AG08395 (cell line): ENCODE measurements around the gene DNAJA3.

Experiments
- DNase-seq: peaks from one replicate; pipeline ENCODE4 v3.0.0; 2012; ENCODE audit warnings: mixed read lengths, low spot score

Gene DNAJA3

GRCh38 chr16:4474192-4474961 is 48.7 kb downstream of the DNAJA3 start, which contains the start of gene NMRAL1:
NMRAL1 (minus strand) TSS chr16:4474625; CDS start chr16:4474132, 493 bp downstream.
- DNase-seq, result peak; percentile 79

GRCh38 chr16:4475880-4476788 is 50.5 kb downstream of the DNAJA3 start, which contains the start of gene HMOX2:
HMOX2 (plus strand) TSS chr16:4476398; CDS start chr16:4505525, 29,127 bp downstream.
- peak; percentile 97 for DNase-seq

- peak; percentile 31 for DNase-seq
Observed at GRCh38 chr16:4477966-4478365, 52.3 kb downstream of the DNAJA3 start.

GRCh38 chr16:4481526-4481925 is 55.9 kb downstream of the DNAJA3 start:
- DNase-seq, result no peak

GRCh38 chr16:4481963-4482362 is 56.3 kb downstream of the DNAJA3 start:
- no peak for DNase-seq

GRCh38 chr16:4486126-4486893 is 60.6 kb downstream of the DNAJA3 start:
- no peak for DNase-seq

- DNase-seq, result peak; percentile 55
Observed at GRCh38 chr16:4487955-4488498, 62.4 kb downstream of the DNAJA3 start.

- DNase-seq, result no peak
Observed at GRCh38 chr16:4488499-4488967, 62.9 kb downstream of the DNAJA3 start.

- DNase-seq, result peak; percentile 67
Observed at GRCh38 chr16:4489030-4489429, 63.4 kb downstream of the DNAJA3 start.

- DNase-seq, result no peak
Observed at GRCh38 chr16:4491898-4492297, 66.2 kb downstream of the DNAJA3 start.

GRCh38 chr16:4494746-4495490 is 69.2 kb downstream of the DNAJA3 start:
- peak; percentile 60 for DNase-seq

- DNase-seq, result no peak
Observed at GRCh38 chr16:4495766-4496165, 70.1 kb downstream of the DNAJA3 start.

GRCh38 chr16:4496305-4496704 is 70.6 kb downstream of the DNAJA3 start:
- DNase-seq, result peak; percentile 48

- no peak for DNase-seq
Observed at GRCh38 chr16:4498546-4499195, 73.0 kb downstream of the DNAJA3 start.

- DNase-seq, result no peak
Observed at GRCh38 chr16:4499196-4499555, 73.5 kb downstream of the DNAJA3 start.

- peak; percentile 95 for DNase-seq
Observed at GRCh38 chr16:4500272-4500671, 74.6 kb downstream of the DNAJA3 start.

GRCh38 chr16:4501071-4501478 is 75.4 kb downstream of the DNAJA3 start:
- DNase-seq, result peak; percentile 40

GRCh38 chr16:4505356-4506147 is 79.9 kb downstream of the DNAJA3 start:
- DNase-seq, result no peak
